ENCODE data around the gene DSG4.

DNA sequence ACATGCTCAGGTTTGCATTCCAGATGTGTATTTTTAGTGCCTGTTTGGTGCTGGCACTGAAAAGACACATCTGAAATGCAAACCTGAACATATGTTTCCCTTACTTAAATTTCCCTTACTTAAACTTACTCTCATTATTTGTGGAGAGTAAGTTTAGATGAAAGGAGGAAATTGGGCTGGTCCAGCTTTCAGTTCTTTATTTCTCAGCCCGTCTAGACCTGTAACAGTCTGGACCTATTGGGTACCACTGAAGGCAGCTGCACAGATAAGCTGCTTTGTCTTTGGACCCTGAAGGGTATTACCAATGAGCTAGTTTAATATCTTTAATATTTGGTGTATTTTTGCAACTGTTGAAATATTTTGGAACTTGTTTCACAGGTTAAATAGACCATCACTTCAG is 54.0 kb downstream of the DSG4 start:
- TF ChIP-seq, protein P1, sequence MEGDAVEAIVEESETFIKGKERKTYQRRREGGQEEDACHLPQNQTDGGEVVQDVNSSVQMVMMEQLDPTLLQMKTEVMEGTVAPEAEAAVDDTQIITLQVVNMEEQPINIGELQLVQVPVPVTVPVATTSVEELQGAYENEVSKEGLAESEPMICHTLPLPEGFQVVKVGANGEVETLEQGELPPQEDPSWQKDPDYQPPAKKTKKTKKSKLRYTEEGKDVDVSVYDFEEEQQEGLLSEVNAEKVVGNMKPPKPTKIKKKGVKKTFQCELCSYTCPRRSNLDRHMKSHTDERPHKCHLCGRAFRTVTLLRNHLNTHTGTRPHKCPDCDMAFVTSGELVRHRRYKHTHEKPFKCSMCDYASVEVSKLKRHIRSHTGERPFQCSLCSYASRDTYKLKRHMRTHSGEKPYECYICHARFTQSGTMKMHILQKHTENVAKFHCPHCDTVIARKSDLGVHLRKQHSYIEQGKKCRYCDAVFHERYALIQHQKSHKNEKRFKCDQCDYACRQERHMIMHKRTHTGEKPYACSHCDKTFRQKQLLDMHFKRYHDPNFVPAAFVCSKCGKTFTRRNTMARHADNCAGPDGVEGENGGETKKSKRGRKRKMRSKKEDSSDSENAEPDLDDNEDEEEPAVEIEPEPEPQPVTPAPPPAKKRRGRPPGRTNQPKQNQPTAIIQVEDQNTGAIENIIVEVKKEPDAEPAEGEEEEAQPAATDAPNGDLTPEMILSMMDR (conservative IDR thresholded peaks at IDR 0.05) = no peak
- no peak for TF ChIP-seq ZFX (IDR thresholded peaks at IDR 0.05)

Data from C4-2B (cell line).